Sigmoid colon (tissue), 4 donors: ENCODE results near the gene LRRC75B.
"Not testable (repeated sequence)": the region's sequence is repeated elsewhere in the genome, so short reads cannot be mapped to it uniquely, and the experiment has no call there.

Source experiments
- POLR2A ChIP-seq, 2 donors: fragments of 450-650 bp; IDR thresholded peaks; one replicate each; pipeline ENCODE4 v1.6.1; 2016; ENCODE audit warnings: antibody characterized with exemption in 2 of 2, mild to moderate bottlenecking in 2 of 2, moderate library complexity in 2 of 2
- POLR2AphosphoS5 ChIP-seq, 4 donors: sonication (generic); formaldehyde crosslinking; IDR thresholded peaks; one replicate each; pipeline ENCODE4 v1.6.1; 2017; ENCODE audit warnings: antibody characterized with exemption in 4 of 4
- TF ChIP-seq, protein P1 (sequence below), 4 experiments: fragments of 450-650 bp in 3 of 4; fragments of 200-600 bp in 1 of 4; IDR thresholded peaks; one replicate each; pipeline ENCODE4 v1.5.1; 2016 to 2019; ENCODE audit warnings: antibody characterized with exemption in 4 of 4, mild to moderate bottlenecking in 3 of 4, moderate library complexity in 2 of 4

DNA sequence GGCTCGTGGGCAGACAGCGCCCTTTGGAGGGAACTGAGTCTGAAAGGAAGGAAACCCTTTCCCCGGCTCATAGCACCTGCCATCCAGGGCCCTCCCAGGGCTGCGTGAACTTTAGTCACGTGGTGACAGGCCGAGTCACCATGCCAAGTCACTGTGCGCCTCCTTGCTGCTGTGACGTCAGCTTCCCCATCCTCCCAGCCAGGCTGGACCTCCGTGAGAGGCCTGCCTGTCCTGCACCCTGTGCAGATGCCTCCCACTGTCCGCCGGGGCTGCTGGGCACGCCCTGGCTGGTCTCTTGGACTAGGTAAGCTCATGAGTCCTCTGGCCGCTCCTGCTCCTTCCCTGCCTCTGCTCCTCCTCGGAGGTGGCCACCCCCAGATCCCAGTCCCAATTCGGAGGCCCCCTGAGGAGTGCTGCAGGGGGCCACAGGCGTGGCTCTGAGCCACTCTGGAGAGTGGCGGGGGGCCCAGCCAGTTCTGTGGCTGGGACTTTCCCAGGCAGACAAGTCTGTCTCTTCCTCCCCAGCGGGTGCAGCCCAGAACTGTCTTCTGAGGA, 14.6 kb upstream of the LRRC75B start:
- TF ChIP-seq POLR2A, POLR2AphosphoS5 (IDR thresholded peaks at IDR 0.05): not testable (repeated sequence)
- TF ChIP-seq, protein P1, sequence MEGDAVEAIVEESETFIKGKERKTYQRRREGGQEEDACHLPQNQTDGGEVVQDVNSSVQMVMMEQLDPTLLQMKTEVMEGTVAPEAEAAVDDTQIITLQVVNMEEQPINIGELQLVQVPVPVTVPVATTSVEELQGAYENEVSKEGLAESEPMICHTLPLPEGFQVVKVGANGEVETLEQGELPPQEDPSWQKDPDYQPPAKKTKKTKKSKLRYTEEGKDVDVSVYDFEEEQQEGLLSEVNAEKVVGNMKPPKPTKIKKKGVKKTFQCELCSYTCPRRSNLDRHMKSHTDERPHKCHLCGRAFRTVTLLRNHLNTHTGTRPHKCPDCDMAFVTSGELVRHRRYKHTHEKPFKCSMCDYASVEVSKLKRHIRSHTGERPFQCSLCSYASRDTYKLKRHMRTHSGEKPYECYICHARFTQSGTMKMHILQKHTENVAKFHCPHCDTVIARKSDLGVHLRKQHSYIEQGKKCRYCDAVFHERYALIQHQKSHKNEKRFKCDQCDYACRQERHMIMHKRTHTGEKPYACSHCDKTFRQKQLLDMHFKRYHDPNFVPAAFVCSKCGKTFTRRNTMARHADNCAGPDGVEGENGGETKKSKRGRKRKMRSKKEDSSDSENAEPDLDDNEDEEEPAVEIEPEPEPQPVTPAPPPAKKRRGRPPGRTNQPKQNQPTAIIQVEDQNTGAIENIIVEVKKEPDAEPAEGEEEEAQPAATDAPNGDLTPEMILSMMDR (IDR thresholded peaks at IDR 0.05) = not testable (repeated sequence)
